HEK293 (cell line): ENCODE measurements around the gene FMNL1.

Source experiments
- CTCF ChIP-seq: fragments of 450-650 bp; formaldehyde crosslinking; IDR thresholded peaks from 2 replicates; pipeline ENCODE4 v1.5.1; 2016; ENCODE audit warnings: missing biosample characterization, missing genetic modification characterization
- ZNF140 ChIP-seq: fragments of 450-650 bp; formaldehyde crosslinking; IDR thresholded peaks from 2 replicates; pipeline ENCODE4 v1.5.1; 2016; ENCODE audit warnings: missing biosample characterization, missing genetic modification characterization
- ZNF23 ChIP-seq: fragments of 450-650 bp; formaldehyde crosslinking; IDR thresholded peaks from 2 replicates; pipeline ENCODE4 v1.5.1; 2016; ENCODE audit warnings: missing biosample characterization, missing genetic modification characterization, borderline replicate concordance
- ZNF48 ChIP-seq: fragments of 450-650 bp; formaldehyde crosslinking; IDR thresholded peaks from 2 replicates; pipeline ENCODE4 v1.5.1; 2016; ENCODE audit warnings: missing biosample characterization, missing genetic modification characterization
- TF ChIP-seq, protein P1 (sequence below): fragments of 450-650 bp; formaldehyde crosslinking; IDR thresholded peaks from 2 replicates; pipeline ENCODE4 v1.5.1; 2016; ENCODE audit warnings: missing biosample characterization, missing genetic modification characterization

- TF ChIP-seq, protein P1, sequence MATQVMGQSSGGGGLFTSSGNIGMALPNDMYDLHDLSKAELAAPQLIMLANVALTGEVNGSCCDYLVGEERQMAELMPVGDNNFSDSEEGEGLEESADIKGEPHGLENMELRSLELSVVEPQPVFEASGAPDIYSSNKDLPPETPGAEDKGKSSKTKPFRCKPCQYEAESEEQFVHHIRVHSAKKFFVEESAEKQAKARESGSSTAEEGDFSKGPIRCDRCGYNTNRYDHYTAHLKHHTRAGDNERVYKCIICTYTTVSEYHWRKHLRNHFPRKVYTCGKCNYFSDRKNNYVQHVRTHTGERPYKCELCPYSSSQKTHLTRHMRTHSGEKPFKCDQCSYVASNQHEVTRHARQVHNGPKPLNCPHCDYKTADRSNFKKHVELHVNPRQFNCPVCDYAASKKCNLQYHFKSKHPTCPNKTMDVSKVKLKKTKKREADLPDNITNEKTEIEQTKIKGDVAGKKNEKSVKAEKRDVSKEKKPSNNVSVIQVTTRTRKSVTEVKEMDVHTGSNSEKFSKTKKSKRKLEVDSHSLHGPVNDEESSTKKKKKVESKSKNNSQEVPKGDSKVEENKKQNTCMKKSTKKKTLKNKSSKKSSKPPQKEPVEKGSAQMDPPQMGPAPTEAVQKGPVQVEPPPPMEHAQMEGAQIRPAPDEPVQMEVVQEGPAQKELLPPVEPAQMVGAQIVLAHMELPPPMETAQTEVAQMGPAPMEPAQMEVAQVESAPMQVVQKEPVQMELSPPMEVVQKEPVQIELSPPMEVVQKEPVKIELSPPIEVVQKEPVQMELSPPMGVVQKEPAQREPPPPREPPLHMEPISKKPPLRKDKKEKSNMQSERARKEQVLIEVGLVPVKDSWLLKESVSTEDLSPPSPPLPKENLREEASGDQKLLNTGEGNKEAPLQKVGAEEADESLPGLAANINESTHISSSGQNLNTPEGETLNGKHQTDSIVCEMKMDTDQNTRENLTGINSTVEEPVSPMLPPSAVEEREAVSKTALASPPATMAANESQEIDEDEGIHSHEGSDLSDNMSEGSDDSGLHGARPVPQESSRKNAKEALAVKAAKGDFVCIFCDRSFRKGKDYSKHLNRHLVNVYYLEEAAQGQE (tag by site-specific recombination), result no peak
- TF ChIP-seq ZNF48 (tag by site-specific recombination) (no peak), CTCF (tag by site-specific recombination) (no peak), ZNF140 (tag by site-specific recombination) (no peak), ZNF23 (tag by site-specific recombination) (no peak)
Measured at GRCh38 chr17:45195424-45195823, 26.3 kb upstream of the FMNL1 start.
